Esophagus squamous epithelium (tissue), 4 donors: ENCODE measurements around the gene SMG7.

Source experiments
- CTCF ChIP-seq, 6 experiments: fragments of 450-650 bp in 4 of 6; fragments of 200-600 bp in 2 of 6; sonication (generic) in 2 of 6; IDR thresholded peaks; one replicate each; pipeline ENCODE4 v1.5.1; 2016 to 2019; ENCODE audit warnings: antibody characterized with exemption in 6 of 6, mild to moderate bottlenecking in 4 of 6, moderate library complexity in 4 of 6
- POLR2A ChIP-seq, 4 donors: fragments of 450-650 bp; IDR thresholded peaks; one replicate each; pipeline ENCODE4 v1.6.1; 2017; ENCODE audit warnings: antibody characterized with exemption in 4 of 4, mild to moderate bottlenecking in 4 of 4, moderate library complexity in 3 of 4

GRCh38 chr1:183580281-183580682, 108.0 kb downstream of the SMG7 start:
- TF ChIP-seq CTCF (IDR thresholded peaks at IDR 0.05) = no peak
- TF ChIP-seq POLR2A (IDR thresholded peaks at IDR 0.05) = no peak
